GM18508 (cell line): ENCODE results near the gene MAN1A1.
A peak's percentile ranks its signal among the peaks of the same experiment; 100 is the strongest.

Experiments used
- ATAC-seq: cut with Tn5 transposase; IDR thresholded peaks from one replicate; pipeline ENCODE4 v1.9.1; 2021; ENCODE audit warnings: moderate number of reproducible peaks; ENCODE audit not compliant: insufficient read depth, unreplicated experiment

The MAN1A1 gene

DNA sequence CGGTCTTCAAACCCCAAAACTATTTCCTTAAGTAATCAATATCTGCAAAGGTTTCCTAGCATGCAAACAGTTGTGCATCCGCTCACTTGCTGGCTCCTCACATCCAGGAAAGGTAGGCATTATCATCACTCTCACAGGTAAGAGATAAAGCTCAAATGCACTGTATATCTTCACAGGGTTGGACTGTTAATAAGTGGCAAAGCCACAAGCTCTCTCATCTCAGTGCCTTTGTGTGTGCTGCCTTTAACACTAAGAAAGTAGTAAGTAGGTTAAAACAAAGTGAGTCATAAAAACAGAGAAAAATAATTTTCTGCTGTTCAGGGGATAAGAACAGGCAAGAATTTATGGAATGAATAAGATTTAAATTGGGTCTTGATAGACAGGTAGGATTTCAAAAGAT, 21.3 kb downstream of the MAN1A1 start:
- no peak for ATAC-seq

DNA sequence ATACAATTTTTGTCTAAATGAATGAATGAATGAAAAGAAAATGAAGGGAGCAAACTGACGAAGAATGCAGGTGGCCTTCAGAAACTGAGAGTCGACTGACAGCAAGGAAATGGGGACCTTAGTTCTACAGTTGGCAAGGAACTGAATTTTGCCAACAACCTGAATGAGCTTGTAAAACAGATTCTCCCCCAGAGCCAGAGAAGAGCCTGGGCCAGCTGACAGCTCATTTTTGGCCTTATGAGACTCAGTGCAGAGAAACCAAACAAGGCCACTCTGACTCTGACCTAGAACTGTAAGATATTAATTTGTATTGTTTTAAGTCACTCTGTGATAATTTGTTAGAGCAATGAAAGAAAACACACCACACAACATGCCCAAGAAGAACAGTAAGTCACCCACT, 21.8 kb downstream of the MAN1A1 start:
- no peak for ATAC-seq

DNA sequence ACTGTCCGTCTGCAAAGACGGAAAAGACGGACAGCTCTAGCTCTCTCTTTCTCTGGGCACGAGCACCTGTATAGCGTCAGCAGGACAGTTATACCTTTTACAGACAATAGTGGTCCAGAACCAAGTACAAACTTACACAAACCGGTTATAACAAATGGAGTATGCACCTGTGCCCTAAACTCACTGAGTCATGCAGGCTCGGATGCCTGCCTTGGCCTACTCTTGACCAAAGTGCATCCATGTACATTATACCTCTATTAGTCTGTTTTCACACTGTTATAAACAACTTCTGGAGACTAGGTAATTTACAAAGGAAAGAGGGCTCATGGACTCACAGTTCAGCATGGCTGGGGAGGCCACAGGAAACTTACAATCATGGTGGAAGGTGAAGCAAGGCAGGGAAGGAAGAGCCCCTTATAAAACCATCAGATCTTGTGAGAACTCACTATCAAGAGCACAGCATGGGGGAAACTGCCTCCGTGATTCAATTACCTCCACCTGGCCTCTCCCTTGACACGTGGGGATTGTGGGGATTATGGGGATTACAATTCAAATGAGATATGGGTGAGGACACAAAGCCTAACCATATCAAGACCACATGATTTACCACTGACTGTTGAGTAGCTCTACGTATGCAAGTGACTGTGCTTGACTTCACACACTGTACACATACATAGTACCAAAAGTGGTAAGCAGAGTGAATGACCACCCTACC, 23.1 kb downstream of the MAN1A1 start:
- no peak for ATAC-seq

DNA sequence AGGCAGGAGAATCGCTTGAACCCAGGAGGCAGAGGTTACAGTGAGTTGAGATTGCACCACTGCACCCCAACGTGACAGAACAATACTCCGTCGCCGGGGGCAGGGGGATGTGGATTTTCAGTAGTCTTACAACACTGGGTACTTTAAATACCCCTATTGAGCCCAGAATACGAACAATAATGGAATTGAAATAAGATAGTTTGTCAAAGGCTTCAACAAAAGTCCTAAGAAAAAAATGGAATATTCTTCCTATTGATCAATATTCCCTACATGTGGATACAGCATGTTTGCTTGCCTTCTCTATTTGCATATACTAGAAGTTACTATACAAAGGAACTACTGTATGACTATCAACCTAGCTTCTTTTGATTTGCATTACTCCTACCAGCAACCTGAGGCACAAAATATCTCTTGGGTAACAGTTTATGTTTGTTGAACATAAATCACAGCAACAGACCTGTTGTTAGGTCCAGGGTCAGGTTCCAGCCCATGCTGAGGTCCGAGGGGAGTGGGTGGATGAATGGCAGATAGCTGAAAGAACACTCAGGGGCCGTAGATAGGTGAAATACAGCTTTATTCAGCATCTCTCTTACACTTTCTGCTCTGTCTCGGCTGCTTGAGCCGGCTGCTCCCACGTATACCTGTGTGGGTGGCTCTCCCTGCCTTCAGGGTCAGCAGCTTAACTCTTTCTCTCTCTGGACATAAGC, 23.8 kb downstream of the MAN1A1 start:
- no peak for ATAC-seq

DNA sequence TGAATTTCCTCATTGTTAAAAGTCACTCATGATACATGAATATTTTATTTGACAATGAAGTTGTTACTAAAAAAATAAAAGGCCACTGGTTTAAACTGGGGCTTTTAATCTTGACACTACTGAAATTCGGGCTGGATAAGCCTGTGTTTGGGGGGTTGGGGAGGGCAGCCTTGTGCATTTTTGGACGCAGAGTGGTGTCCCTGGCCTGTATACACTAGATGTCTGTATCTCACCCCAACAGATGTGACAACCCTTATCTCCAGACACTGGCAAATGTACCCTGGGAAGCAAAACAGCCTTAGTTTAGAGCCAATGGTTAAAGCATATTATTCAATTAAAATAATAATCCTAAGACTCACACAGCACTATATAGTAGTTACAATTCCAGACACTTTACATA, 24.8 kb downstream of the MAN1A1 start:
- ATAC-seq, result no peak

DNA sequence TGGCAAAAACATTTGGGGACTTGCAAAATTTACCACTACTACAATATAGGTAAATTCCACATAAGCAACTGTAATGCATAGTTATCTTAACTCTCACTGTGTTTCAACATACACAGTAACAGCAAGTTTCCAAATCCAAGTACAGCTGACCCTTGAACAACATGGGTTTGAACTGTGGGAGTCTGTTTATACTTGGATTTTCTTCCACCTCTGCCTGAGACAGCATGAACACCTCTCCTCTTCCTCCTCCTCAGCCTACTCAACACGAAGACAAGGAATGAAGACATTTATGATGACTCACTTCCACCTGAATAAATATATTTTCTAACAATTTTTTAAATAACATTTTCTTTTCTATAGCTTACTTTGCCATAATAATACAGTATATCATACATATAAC, 25.6 kb downstream of the MAN1A1 start:
- ATAC-seq, result no peak

DNA sequence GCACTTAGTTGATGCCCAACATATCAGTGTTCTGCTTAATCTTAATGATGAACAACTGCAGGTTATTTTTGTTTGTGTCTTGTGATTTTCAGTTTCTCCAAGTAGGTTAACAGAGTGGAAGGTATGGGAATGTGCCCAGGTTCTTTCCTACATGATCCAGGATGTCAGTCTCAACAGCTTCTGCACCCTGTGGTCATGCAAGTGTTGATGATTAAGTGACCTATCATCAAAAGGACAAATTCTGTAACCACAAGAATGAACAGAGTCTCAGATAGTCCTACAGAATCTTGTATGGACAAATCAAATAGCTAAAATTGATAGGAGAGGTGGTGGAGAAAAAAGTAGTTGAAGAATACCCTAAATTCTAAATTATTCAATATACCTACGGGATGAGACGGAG, 26.1 kb downstream of the MAN1A1 start:
- no peak for ATAC-seq

DNA sequence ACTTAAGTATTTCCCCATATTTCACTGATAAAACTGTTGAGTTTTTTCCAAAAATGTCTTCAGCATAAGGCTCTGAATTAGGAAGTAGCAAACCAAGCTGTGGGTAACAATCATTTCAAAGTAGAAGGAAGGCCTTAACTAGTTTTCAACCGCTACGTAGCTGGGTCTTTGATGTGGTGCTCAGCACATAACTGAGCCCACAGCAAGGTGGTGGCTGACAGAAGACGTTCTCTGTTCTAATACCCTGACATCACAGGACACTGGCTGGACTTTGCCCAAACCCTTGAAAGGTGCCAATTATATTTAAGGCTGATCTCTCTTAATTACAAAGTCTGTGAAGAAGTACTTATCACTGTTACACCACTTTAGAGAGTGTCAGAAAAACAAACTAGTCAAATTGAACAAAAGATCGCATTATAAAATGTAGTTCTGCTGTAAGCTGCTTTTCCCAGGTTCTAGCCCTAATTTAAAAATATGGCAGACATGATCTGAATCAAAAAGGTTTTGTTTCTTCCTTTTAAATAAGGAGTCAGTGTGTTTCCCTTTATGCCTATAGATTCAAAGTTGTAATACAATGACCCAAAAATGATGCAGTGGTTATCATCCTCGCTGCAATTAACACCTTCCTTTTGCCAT, 26.7 kb downstream of the MAN1A1 start:
- no peak for ATAC-seq

DNA sequence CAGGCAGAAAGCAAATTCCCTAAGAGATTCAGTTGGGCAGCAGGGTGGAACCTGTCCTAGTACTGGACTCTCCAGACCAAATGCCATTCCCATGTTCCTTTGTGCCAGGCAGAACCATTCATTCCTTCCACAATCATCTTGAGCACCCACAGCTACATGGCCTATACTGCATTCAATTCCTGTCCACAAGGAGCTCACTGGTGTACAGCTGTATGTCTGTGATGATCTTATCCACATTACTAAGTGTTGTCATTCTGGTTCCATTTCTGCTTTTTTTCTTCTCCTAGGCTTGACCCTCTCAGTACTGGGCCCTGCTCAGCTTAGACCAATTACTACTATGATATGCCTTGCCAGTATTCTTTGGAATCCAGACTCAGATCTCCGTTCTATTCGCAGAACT, 27.5 kb downstream of the MAN1A1 start:
- ATAC-seq, result no peak

DNA sequence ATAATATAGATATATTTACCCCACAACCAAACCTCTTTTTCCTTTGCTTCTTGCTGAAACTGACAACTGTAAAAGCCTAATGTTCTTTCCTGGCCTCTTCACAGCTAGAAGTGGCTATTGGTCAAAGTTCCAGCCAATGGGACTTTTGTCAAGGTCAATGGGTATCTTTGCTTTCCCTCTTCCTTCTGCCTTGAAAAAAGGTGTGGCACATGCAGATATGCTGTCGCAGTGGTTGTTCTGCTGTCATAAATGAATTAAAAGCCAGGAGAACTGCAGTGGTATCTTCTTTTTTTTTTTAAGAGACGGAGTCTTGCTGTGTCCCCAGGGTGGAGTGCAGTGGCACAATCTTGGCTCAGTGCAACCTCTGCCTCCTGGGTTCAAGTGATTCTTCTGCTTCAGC, 29.9 kb downstream of the MAN1A1 start:
- no peak for ATAC-seq

DNA sequence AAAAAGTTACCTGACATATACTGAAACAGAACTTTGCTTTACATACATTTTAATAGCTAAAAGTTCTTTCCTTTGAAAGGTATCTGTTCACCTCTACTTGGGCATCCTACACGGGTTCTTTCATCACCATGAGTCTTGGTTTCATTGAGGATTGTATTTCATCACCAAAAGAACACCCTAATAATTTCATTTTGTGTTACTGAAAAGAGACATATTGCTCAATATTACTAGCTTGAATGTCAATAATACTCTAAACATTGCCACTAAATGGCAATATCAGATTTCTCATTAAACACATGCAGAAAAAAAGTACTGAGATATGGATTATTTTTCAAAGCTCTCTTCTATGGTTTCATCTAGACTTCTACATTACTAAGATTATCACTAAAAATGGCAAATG, 30.8 kb downstream of the MAN1A1 start:
- no peak for ATAC-seq

DNA sequence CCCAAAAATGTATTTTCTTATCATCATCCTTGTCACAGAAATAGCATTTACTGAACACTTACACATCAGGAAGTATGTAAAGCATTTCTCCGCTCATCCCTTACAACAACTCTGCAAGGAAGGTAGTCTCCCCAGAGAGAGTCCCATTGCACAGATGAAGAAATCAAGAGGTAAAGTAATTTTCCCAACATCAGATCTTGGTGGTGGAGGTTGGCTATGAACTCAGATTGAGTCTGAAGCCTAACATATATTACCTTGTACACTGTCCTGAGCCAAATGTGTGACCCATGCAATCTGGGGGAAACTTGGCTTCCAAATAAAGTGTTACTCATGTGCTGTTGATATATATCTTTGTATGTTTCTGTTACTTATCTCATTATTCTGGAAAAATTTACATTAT, 31.4 kb downstream of the MAN1A1 start:
- no peak for ATAC-seq

DNA sequence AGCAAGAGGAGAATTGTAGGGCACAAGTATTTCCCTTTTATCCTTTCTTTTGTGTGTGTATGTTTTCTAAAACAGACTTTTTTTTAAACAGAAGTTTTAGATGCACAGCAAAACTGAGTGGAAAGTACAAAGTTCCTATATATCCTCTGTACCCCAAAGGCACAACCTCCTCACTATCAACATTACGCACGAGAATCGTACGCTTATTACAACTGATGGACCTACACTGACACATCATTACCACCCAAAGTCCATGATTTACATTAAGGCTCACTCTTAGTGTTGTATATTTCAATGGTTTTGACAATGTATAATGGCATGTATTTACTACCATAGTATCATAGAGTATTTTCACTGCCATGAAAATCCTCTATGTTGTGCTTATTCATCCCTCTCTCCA, 32.6 kb downstream of the MAN1A1 start:
- ATAC-seq, result no peak

DNA sequence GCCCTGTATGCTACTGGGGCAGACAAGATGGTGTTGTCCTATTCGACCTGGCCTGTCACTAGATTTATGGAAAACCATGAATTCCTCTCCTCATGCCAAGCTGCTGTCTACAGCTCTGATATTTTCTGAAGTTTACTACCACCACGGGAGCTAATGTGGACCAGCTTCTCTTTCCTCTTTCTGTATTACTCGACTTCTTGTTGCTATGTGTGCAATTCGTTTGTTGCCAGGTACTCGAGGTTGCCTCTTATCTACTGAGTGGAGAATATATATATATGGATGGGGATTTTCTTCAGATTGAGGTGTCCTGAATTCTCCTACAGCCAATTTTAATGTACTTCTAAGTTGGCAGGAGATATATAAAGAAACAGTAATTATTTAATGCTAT, 34.7 kb downstream of the MAN1A1 start:
- ATAC-seq, result peak; percentile 36

DNA sequence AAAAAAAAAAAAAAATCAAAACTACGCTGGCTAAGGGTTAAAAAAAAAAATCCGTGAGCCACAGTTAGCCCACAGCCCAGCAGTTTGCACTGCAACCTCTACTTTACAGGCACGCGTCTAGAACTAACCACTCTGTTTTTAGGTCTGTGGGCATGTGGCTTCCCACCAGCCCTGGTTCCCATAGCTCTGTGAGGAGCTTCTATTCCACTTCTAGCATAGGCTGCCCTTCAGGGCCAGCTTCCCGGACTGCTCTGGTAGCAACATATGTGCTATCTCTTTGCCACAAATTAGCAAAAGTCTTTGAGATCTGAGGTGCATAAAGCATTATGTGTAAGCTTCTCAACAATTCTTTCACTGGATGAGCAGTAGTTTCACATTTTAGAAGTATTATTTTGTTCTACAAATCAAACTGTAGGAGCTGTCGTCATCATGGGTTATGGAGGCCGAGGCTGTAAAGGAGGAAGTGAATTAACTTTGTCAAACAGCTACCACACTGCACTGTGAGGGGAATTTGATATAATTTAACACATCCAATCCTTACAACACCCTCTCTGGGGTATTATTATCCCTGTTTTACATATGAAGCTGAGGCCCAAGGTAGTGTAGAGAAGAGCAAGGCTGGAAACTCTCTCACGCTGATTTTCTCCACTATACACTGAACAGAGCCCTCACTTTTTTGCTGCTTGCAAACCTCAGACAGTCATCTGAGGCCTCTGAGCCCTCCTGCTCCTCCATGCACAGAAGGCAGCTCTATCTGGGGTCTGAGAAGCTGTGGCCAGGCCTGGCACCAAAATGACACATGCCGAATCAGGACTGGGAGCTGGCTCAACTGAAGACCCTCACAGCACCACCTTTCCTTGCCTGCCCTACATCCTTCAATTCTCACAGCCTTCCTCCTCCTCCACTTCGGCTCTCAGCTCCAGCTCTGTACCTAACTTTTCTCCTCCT, 35.4 kb downstream of the MAN1A1 start:
- peak; percentile 37 for ATAC-seq

DNA sequence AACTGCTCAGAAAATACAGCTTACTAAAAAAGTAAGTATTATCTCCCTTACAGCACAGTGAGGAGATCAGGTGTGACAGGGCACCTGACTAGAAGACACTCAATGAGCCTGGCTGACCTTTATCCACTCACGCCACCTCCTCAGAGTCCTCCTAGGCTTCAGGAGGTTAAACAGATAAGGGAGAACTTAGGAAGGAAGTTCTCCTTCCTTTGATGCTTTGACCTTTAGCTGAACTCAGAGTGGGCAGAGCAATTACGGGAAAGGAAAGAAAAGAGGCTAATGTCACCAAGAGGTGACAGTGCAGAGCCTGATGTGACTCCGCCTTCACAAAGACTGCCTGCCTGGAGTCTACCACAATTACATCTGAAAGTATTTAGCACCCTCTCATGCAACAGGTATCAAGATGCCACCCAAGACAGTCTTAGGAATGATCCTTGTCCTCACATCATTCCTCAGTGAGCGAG, 36.7 kb downstream of the MAN1A1 start:
- ATAC-seq, result peak; percentile 37

DNA sequence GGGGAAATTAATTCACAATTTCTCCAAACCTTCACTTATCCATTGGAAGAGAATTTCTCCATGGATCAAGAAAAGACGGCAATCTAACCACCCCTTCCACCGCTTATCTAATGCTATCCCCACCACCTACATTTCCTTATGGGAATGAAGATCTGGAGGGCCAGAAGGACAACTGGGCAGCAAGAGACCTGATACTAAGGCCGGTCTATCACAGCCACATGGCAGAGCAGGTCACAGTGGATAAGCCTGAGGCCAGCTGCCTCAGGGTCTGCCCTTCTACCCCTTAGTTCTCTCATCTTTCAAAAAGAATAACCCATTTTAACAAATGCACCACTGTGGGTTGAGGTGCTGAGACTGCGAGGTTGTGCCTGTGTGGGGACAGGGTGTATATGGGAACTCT, 37.1 kb downstream of the MAN1A1 start:
- ATAC-seq, result no peak

DNA sequence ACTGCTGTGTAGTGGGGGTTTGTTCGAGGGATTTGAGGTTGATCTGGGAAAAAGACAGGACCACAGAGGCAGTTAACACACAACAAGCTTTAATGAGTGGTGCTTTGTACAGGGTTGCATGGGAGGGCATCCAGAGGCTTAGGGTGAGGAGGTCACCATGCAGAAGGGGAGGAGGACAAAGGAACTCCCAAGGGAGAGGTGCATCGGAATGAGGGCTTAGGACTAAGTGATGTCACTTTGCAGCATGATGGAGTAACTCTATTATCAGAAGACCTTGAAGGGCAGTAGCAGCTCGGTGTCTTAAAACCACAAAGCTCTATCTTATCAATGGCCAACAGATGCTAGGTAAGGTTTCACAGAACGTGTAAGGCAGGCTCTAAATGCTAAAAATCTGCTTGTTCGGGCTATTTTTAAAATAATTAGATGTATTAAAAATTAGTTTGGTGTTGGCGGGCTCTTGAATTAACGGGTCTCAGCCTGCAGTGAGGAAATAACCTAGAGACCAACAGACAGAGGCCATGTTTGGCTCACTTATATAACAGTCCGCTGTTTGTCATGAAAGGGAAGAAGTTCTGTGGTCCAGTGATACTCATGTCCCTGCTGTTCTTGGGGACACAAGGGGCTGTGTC, 37.9 kb downstream of the MAN1A1 start:
- no peak for ATAC-seq

DNA sequence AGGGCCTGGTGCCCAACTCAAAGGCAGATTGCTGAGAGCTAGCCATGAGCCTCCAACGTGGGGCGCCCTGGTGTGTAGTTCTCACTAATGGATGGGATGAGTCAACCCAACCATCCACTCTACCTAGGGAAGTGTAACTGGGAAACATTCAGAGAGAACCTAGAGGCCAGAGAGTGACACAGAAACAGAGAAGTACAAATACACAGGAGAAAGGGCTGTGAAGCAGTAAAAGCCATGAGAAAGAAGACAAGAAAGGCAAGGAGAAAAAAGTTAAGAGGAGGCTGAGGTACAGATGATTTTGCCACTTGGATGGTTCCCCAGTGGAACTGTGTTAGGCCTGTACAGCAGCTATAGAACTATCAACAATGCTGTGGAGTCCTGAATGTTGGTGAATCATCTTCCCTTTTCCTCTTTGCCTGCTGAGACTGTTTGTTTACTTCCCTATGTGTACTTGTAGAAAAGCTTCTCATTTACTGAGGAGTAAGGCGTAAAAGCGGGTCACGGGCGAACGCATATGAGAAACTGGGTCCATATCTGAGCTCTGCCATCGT, 39.0 kb downstream of the MAN1A1 start:
- no peak for ATAC-seq
